Activated gamma-delta T cell treated with anti-CD3 and anti-CD28 coated beads, Interleukin-2, amount 50 U/mL, for 16 hours (primary cell): ENCODE data around the gene DNAAF5.
"Not testable (repeated sequence)": the region's sequence is repeated elsewhere in the genome, so short reads cannot be mapped to it uniquely, and the experiment has no call there.

Experiments used
- DNase-seq: peaks from one replicate; pipeline ENCODE4 v3.0.0-alpha.2; 2020; ENCODE audit warnings: low read depth

DNAAF5 gene

GRCh38 chr7:730501-731439, 4.3 kb downstream of the DNAAF5 start:
- DNase-seq, result no peak

DNA sequence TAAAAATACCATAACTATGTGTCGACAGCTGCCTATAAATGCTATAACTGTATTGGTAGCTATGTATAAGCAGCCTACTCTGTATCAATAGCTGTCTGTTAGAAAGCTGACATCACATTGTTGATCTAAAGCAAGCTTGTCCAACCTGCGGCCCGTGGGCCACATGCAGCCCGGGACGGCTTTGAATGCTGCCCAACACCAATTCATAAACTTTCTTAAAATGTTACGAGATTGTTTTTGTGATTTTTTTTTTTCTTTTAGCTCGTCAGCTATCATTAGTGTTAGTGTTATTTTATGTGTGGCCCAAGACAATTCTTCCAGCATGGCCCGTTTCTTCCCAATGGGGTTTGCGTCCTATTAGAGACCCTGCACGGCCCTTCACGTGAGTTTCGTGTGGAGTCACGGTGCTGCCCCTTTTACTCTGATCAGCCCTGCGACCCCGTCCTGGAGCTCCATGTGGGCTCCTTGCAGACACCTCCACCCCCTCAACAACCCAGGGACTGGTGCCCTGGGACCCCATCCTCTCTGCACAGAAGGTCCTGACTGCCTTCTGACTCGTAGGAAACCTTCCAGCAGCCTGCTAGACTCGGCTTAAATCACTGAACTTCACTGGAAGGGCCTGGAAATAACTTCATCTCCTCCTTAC, 5.1 kb downstream of the DNAAF5 start:
- DNase-seq, result no peak

DNA sequence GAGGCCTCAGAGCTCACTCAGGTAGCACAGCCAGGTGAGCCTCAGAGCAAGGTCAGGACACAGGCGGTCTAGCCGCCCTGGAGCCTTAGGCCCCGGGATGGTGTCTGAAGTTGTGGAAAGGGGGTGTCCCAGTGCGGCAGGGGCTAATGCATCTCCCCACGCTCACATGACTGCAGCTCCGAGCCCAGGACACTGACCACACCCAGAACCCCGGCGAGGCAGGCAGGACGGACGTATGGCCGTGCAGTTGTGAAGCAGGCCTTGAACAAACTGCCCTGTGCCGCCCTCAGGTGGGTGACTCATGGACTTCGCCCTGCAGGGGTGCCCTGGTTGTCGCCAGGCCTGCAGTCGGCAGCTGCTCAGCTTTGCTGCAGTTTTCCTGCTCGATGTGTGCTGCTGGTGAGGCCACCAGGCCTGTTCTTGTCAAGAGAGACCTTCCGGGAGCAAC, 5.6 kb downstream of the DNAAF5 start:
- no peak for DNase-seq

GRCh38 chr7:732556-732955, 6.1 kb downstream of the DNAAF5 start:
- DNase-seq, result no peak

- no peak for DNase-seq
Observed at GRCh38 chr7:734214-734613, 7.7 kb downstream of the DNAAF5 start.

DNA sequence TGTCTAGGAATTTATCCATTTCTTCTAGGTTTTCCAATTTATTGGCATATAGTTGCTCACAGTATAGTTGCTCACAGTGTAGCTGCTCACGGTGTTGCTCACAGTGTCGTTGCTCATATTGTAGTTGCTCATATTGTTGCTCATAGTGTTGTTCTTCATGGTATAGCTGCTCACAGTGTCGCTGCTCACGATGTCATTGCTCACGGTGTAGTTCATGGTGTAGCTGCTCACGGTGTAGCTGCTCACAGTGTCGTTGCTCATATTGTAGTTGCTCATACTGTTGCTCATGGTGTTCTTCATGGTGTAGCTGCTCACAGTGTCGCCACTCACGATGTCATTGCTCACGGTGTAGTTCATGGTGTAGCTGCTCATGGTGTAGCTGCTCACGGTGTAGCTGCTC, 8.3 kb downstream of the DNAAF5 start:
- no peak for DNase-seq

- DNase-seq, result no peak
Observed at GRCh38 chr7:738241-738640, 11.7 kb downstream of the DNAAF5 start.

GRCh38 chr7:738723-739454, 12.4 kb downstream of the DNAAF5 start:
- no peak for DNase-seq

GRCh38 chr7:739455-739982, 13.0 kb downstream of the DNAAF5 start:
- DNase-seq, result no peak

DNA sequence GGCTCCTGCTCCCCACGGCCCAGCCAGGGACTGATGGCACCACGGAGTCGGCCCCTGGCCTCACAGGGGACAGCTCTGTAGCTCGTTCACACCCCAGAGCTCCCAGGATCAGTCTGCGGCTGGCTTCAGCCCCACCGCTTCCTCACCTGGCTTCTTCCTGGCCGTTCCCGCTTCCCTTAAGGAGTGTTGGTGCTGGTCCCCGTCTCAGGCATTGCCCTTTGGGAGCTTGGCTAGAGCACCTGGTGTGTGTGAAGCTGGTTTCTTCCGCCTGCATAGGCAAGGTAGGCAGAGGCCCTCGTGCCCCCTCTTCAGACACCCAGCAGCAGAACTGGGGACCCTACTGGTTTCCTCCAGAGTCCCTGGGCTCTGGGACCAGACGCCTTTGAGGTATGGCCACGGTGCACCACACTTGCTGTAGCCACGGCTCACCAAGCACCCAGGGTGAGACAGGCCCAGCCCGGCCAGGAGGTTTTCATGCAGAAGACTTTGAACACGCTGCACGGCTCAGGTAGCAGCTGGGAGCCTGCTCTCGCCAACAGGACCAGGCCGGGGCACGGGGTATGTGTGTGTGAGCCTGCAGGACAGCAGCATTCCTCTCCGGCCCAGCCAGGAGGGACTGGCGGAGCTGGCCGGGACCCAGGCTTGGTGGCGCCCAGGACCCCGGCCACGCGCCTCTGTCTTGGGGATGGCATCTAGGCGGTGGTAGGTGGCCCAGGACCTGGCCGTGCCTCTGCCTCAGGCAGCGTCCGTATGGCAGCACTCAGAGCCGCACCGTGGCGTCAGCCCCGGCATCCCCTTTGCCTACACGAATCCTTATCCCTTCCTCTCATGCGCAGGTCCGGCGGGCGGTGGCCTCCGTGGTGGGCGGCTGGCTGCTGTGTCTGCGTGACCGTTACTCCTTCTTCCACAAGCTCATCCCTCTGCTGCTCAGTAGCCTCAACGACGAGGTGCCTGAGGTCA, 13.8 kb downstream of the DNAAF5 start:
- no peak for DNase-seq

DNA sequence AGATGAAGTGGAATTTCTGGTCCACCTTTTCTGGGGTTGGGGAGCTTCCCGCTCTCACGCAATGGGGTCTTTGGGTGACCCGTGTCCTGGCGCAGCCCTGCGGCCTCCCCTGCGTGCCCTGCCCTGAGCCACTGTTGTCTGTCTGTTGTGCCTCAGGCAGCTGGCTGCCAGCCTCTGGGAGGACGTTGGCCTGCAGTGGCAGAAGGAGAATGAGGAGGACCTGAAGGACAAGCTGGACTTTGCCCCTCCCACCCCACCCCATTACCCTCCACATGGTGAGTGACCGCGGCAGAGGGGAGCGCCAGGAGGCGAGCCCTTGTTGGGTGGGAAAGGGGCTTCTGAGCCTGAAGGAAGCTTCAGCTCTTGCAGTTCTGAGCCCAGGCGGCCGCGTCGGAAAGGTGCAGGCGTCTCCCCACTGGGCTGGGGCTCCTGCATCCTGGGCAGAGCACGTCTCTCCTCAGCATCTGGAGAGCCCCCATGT, 14.7 kb downstream of the DNAAF5 start:
- no peak for DNase-seq

- no peak for DNase-seq
Observed at GRCh38 chr7:741850-742249, 15.4 kb downstream of the DNAAF5 start.

DNA sequence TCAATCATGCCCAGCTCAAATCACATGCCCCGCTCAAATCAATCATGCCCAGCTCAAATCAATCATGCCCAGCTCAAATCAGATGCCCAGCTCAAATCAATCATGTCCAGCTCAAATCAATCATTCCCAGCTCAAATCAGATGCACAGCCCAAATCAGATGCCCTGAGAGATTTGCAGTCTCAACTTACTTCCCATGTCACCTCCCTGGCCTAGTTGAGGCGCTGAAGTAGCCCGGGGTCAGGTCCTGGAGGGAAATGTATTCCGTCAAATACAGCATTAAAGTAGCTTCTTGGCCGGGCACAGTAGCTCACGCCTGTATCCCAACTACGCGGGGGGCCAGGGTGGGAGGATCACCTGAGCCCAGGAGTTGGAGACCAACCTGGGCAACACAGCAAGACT, 16.3 kb downstream of the DNAAF5 start:
- no peak for DNase-seq

- DNase-seq, result not testable (repeated sequence)
Observed at GRCh38 chr7:743341-744127, 17.0 kb downstream of the DNAAF5 start.

GRCh38 chr7:744128-744520, 17.6 kb downstream of the DNAAF5 start:
- DNase-seq, result not testable (repeated sequence)

DNA sequence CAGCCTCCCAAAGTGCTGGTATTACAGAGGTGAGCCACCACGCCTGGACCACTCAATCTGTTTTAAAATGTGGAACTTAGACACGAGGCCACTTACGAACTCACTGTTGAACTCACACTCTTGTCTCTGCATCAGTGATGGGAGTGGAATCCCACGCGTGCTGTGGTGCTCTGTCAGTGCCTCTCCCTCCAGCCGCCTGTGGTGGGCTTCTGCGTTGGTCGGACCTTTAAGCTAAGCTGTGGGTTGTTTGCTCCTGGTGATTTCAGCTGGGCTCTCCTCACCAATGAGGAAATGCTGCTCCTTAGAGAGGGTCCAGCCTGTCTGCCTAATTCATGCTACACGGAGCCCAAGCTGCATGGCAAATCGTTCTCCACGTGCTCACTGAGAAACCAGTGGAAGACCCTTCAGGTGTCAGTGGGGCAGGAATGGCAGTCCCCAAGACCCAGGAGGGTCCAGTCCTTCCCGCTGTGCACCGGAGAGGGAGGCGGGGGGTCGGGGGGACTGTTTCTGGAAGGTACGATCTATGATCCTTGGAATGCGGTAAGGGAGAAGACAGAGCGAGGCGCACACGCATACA, 18.4 kb downstream of the DNAAF5 start:
- DNase-seq, result no peak

- no peak for DNase-seq
Observed at GRCh38 chr7:745431-746154, 19.1 kb downstream of the DNAAF5 start.

GRCh38 chr7:746155-747061, 19.9 kb downstream of the DNAAF5 start:
- DNase-seq, result no peak
